Stomach (tissue), 9 donors: ENCODE measurements around the gene POMGNT2. TPM values are rescaled to one million over a fixed set of nuclear protein-coding genes. Genes with fewer than 3 reads are reported as not detected.

Experiments used
- DNase-seq, 2 donors: peaks; one replicate each; pipeline versions ENCODE4 v3.0.0 to v3.0.0-alpha.2; 2013 to 2019
- H3K27ac ChIP-seq, 5 donors: fragments of 200-600 bp in 4 of 5; sonication (generic) in 4 of 5; one replicate each; pipeline ENCODE4 v1.5.1; 2013 to 2019; ENCODE audit warnings: mild to moderate bottlenecking in 1 of 5, moderate library complexity in 1 of 5
- H3K27me3 ChIP-seq, 3 donors: fragments of 200-600 bp; sonication (generic); one replicate each; pipeline ENCODE4 v1.5.1; 2017 to 2019; ENCODE audit warnings: mixed run types in 1 of 3
- H3K36me3 ChIP-seq, 4 donors: fragments of 200-600 bp; sonication (generic); 1 replicate in 3 of 4; 2 replicates in 1 of 4; pipeline ENCODE4 v1.5.1; 2016 to 2019
- H3K4me1 ChIP-seq, 4 donors: fragments of 200-600 bp; sonication (generic); one replicate each; pipeline ENCODE4 v1.5.1; 2016 to 2019
- H3K4me3 ChIP-seq, 4 donors: fragments of 200-600 bp; sonication (generic) in 3 of 4; one replicate each; pipeline ENCODE4 v1.5.1; 2016 to 2019; ENCODE audit warnings: mild to moderate bottlenecking in 1 of 4
- H3K9me3 ChIP-seq, 4 donors: fragments of 200-600 bp; sonication (generic); one replicate each; pipeline ENCODE4 v1.5.1; 2016 to 2019
- CTCF ChIP-seq, 7 experiments: fragments of 450-650 bp in 4 of 7; fragments of 200-600 bp in 3 of 7; sonication (generic) in 3 of 7; IDR thresholded peaks; one replicate each; pipeline ENCODE4 v1.5.1; 2016 to 2019; ENCODE audit warnings: antibody characterized with exemption in 7 of 7, control low read depth in 2 of 7, mild to moderate bottlenecking in 1 of 7
- EP300 ChIP-seq: sonication (generic); formaldehyde crosslinking; IDR thresholded peaks from one replicate; pipeline ENCODE4 v1.6.1; 2017; ENCODE audit warnings: antibody characterized with exemption
- POLR2A ChIP-seq, 4 donors: fragments of 450-650 bp; IDR thresholded peaks; one replicate each; pipeline ENCODE4 v1.6.1; 2016; ENCODE audit warnings: antibody characterized with exemption in 4 of 4, control low read depth in 2 of 4, mild to moderate bottlenecking in 1 of 4, moderate library complexity in 1 of 4
- POLR2AphosphoS5 ChIP-seq, 3 donors: sonication (generic); formaldehyde crosslinking; IDR thresholded peaks; one replicate each; pipeline ENCODE4 v1.6.1; 2016; ENCODE audit warnings: antibody characterized with exemption in 3 of 3
- WGBS, 5 donors: extraction: QIAGEN DNeasy Blood & Tissue Kit in 3 of 5; methylation state at CpG; one replicate each; pipeline versions ENCODE4 v1.1.5 to v1.1.7; 2013 to 2018; 5-methylcytosine and 5-hydroxymethylcytosine counted together
- intact Hi-C: fragments of 100-400 bp; cut with DNase I; formaldehyde crosslinking; loops from one replicate; pipeline ENCODE4 v1.15.1; 2023; ENCODE audit warnings: low total_unique reads
- polyA plus RNA-seq, 3 donors: library from polyadenylated mRNA; stranded (reverse); fragments of 200-250 nt; gene quantifications; one replicate each; pipeline ENCODE4 v1.2.3, GENCODE V29; 2013
- total RNA-seq, 5 donors: library from RNA; depleted of rRNA; stranded (reverse); fragments of >200 nt; gene quantifications; one replicate each; pipeline versions ENCODE4 v1.1.0 to v1.2.3, GENCODE V29; 2014 to 2016
- donor health status: healthy with polysubstance abuse.
- donor health status: Bipolar disorder and iron deficiency.
- donor health status: healthy.

The POMGNT2 gene
- total and polyA plus RNA-seq, 8 donors = 5.3 to 48.1 (median 8.7) TPM

GRCh38 chr3:43063114-43063513 is 42.8 kb downstream of the POMGNT2 start:
- DNase-seq = no peak
- Histone ChIP-seq H3K36me3 (peaks cover 0 to 24% (median 14%) of the 10 kb centered on the region in 4 donors), H3K27me3 (no peaks in the 10 kb centered on the region), H3K4me3 (no peak overlapping the region), H3K4me1 (no peaks in the 10 kb centered on the region), H3K9me3 (peaks cover 0 to 3% (median 0%) of the 10 kb centered on the region in 4 donors), H3K27ac (no peak overlapping the region)
- TF ChIP-seq POLR2AphosphoS5 (IDR thresholded peaks at IDR 0.05) (no peak), EP300 (no peak), POLR2A (IDR thresholded peaks at IDR 0.05) (no peak), CTCF (IDR thresholded peaks at IDR 0.05) (no peak)
- 75 to 83% (median 77%) methylated on average over 4 to 5 of the region's 5 CpGs for WGBS, 5 donors
- intact Hi-C loops = no loop called here

- peaks cover 0 to 24% (median 14%) of the 10 kb centered on the region in 4 donors for H3K36me3 ChIP-seq
- WGBS, 5 donors = 74 to 85% (median 82%) methylated on average over 7 to 8 of the region's 8 CpGs
- H3K4me3 ChIP-seq = no peak overlapping the region
- no peak for DNase-seq
- intact Hi-C loops = no loop called here
- no peaks in the 10 kb centered on the region for H3K4me1 ChIP-seq
- no peak overlapping the region for H3K27ac ChIP-seq
- H3K9me3 ChIP-seq = peaks cover 0 to 3% (median 0%) of the 10 kb centered on the region in 4 donors
- TF ChIP-seq EP300 = no peak
- TF ChIP-seq POLR2A (IDR thresholded peaks at IDR 0.05) = no peak
- no peak for TF ChIP-seq POLR2AphosphoS5 (IDR thresholded peaks at IDR 0.05)
- no peak for TF ChIP-seq CTCF (IDR thresholded peaks at IDR 0.05)
- no peaks in the 10 kb centered on the region for H3K27me3 ChIP-seq
These were observed 43.3 kb downstream of the POMGNT2 start for GRCh38 chr3:43062564-43063040.

GRCh38 chr3:43062040-43062563 is 43.8 kb downstream of the POMGNT2 start:
- no peak overlapping the region for H3K4me3 ChIP-seq
- TF ChIP-seq CTCF (IDR thresholded peaks at IDR 0.05) (no peak), POLR2AphosphoS5 (IDR thresholded peaks at IDR 0.05) (no peak), POLR2A (IDR thresholded peaks at IDR 0.05) (no peak), EP300 (no peak)
- peaks cover 0 to 3% (median 0%) of the 10 kb centered on the region in 4 donors for H3K9me3 ChIP-seq
- H3K27me3 ChIP-seq = no peaks in the 10 kb centered on the region
- no peak for DNase-seq
- 84 to 88% (median 87%) methylated on average over 5 of the region's 5 CpGs for WGBS, 5 donors
- H3K27ac ChIP-seq = no peak overlapping the region
- intact Hi-C loops = no loop called here
- peaks cover 0 to 24% (median 14%) of the 10 kb centered on the region in 4 donors for H3K36me3 ChIP-seq
- no peaks in the 10 kb centered on the region for H3K4me1 ChIP-seq

GRCh38 chr3:43061101-43061895 is 44.6 kb downstream of the POMGNT2 start:
- no peak for TF ChIP-seq POLR2AphosphoS5 (IDR thresholded peaks at IDR 0.05)
- TF ChIP-seq POLR2A (IDR thresholded peaks at IDR 0.05) = no peak
- no peak for TF ChIP-seq EP300
- TF ChIP-seq CTCF (IDR thresholded peaks at IDR 0.05) = no peak
- Histone ChIP-seq H3K9me3 (peaks cover 0 to 3% (median 0%) of the 10 kb centered on the region in 4 donors), H3K4me3 (no peak overlapping the region), H3K27me3 (no peaks in the 10 kb centered on the region), H3K27ac (no peak overlapping the region), H3K4me1 (no peaks in the 10 kb centered on the region), H3K36me3 (peaks cover 0 to 24% (median 15%) of the 10 kb centered on the region in 4 donors)
- DNase-seq = no peak
- 80 to 91% (median 85%) methylated on average over 8 of the region's 8 CpGs for WGBS, 5 donors
- intact Hi-C loops = no loop called here
